Right atrium auricular region (tissue), 2 donors: ENCODE results near the gene ARHGAP20. TPM values are rescaled to one million over a fixed set of nuclear protein-coding genes. Genes with fewer than 3 reads are reported as not detected.

Source experiments
- DNase-seq: peaks from one replicate; pipeline ENCODE4 v3.0.0-alpha.2; 2019; ENCODE audit warnings: low spot score
- H3K27ac ChIP-seq, 2 donors: fragments of 200-600 bp; sonication (generic); 1 replicate in 1 of 2; 2 replicates in 1 of 2; pipeline ENCODE4 v1.5.1; 2016 to 2019
- H3K27me3 ChIP-seq, 2 donors: fragments of 200-600 bp; sonication (generic); one replicate each; pipeline versions ENCODE4 v1.5.1 to v1.6.0; 2017 to 2019
- H3K36me3 ChIP-seq: fragments of 200-600 bp; sonication (generic); one replicate; pipeline ENCODE4 v1.5.1; 2016
- H3K4me1 ChIP-seq, 2 donors: fragments of 200-600 bp; sonication (generic); one replicate each; pipeline versions ENCODE4 v1.5.1 to v1.6.0; 2017 to 2019
- H3K4me3 ChIP-seq, 2 donors: fragments of 200-600 bp; sonication (generic); 1 replicate in 1 of 2; 2 replicates in 1 of 2; pipeline ENCODE4 v1.5.1; 2017 to 2019; ENCODE audit warnings: mild to moderate bottlenecking in 1 of 2, moderate library complexity in 1 of 2
- H3K9me3 ChIP-seq, 2 donors: fragments of 200-600 bp; sonication (generic); one replicate each; pipeline ENCODE4 v1.5.1; 2019
- total RNA-seq, 2 donors: library from RNA; depleted of rRNA; stranded (reverse); fragments of >200 nt; gene quantifications; one replicate each; pipeline ENCODE4 v1.1.0, GENCODE V29; 2016
- TF ChIP-seq, protein P1 (sequence below), 2 donors: fragments of 200-600 bp; sonication (generic); IDR thresholded peaks; one replicate each; pipeline ENCODE4 v1.5.1; 2019; ENCODE audit warnings: antibody characterized with exemption in 2 of 2

ARHGAP20 gene
- total RNA-seq, 2 donors from 2014 or later: 0.30 to 0.86 TPM

DNA sequence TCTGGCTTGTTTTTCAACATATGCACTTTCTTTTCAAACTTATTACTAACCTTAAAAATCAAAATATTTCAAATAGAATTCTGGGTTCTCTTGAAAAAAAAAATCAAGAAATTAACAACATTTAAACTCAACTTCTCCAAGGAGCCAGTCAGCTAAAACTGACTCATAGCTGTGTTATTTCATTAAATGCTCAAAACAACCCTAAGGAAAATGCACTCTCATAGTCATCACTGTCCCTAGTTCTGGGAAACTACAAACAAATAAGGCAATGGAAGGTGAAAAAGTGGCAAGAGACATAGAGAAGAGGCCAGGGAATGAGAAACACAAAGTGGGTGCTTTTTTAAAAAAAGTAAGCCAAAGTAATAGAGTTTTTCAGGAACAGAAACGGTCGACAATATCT lies 4.1 kb upstream of the ARHGAP20 start:
- Histone ChIP-seq H3K36me3 (no peaks in the 10 kb centered on the region), H3K27me3 (peaks cover 0 to 2% of the 10 kb centered on the region in 2 donors), H3K4me3 (no peak overlapping the region), H3K4me1 (peaks cover 0 to 15% of the 10 kb centered on the region in 2 donors), H3K9me3 (no peaks in the 10 kb centered on the region), H3K27ac (no peak overlapping the region)
- TF ChIP-seq, protein P1, sequence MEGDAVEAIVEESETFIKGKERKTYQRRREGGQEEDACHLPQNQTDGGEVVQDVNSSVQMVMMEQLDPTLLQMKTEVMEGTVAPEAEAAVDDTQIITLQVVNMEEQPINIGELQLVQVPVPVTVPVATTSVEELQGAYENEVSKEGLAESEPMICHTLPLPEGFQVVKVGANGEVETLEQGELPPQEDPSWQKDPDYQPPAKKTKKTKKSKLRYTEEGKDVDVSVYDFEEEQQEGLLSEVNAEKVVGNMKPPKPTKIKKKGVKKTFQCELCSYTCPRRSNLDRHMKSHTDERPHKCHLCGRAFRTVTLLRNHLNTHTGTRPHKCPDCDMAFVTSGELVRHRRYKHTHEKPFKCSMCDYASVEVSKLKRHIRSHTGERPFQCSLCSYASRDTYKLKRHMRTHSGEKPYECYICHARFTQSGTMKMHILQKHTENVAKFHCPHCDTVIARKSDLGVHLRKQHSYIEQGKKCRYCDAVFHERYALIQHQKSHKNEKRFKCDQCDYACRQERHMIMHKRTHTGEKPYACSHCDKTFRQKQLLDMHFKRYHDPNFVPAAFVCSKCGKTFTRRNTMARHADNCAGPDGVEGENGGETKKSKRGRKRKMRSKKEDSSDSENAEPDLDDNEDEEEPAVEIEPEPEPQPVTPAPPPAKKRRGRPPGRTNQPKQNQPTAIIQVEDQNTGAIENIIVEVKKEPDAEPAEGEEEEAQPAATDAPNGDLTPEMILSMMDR (IDR thresholded peaks at IDR 0.05): no peak
- DNase-seq: no peak

DNA sequence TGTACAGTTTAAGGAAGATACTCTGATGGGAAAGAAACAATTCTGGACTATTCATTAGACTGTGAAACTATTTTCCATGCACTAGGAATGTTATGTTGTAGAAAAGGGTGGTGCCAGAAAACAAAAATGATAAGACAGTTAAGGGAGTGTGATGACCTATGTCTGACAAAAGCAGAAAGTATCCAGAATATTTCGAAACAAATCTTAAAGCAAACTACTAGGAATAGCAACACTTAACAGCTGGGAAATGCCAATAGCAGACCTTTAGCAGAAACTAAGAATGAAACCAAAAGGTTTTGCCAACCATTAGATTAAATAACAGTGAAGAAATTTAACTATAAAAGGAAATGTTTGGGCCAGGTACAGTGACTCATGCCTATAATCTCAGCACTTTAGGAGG lies 3.3 kb upstream of the ARHGAP20 start:
- TF ChIP-seq, protein P1 (IDR thresholded peaks at IDR 0.05): no peak
- no peak for DNase-seq
- H3K27ac ChIP-seq: no peak overlapping the region
- no peaks in the 10 kb centered on the region for H3K36me3 ChIP-seq
- no peak overlapping the region for H3K4me3 ChIP-seq
- H3K27me3 ChIP-seq: peaks cover 0 to 4% of the 10 kb centered on the region in 2 donors
- no peaks in the 10 kb centered on the region for H3K9me3 ChIP-seq
- H3K4me1 ChIP-seq: peaks cover 0 to 23% of the 10 kb centered on the region in 2 donors

DNA sequence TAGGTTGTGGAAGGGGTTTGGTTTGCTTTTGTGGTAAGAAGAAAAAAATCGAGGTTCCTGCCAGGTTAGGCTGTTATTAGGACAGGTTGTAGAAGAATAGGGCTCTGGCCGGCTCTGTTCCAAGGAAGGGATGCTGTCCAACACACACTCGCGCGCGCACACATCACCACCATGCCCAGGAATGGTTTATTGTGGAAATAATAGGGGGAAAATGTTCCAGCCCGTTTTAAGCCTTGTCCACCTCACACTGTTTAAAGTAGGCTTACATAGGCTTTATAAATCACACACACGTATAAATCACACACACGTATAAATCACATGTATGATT lies 1.2 kb upstream of the ARHGAP20 start:
- Histone ChIP-seq H3K27ac (no peak overlapping the region), H3K9me3 (no peaks in the 10 kb centered on the region), H3K4me1 (peaks cover 0 to 24% of the 10 kb centered on the region in 2 donors), H3K4me3 (peak overlapping the region in 1 of 2 donors; percentile 57), H3K36me3 (no peaks in the 10 kb centered on the region), H3K27me3 (peaks cover 0 to 4% of the 10 kb centered on the region in 2 donors)
- TF ChIP-seq, protein P1 (IDR thresholded peaks at IDR 0.05): no peak
- DNase-seq: no peak

DNA sequence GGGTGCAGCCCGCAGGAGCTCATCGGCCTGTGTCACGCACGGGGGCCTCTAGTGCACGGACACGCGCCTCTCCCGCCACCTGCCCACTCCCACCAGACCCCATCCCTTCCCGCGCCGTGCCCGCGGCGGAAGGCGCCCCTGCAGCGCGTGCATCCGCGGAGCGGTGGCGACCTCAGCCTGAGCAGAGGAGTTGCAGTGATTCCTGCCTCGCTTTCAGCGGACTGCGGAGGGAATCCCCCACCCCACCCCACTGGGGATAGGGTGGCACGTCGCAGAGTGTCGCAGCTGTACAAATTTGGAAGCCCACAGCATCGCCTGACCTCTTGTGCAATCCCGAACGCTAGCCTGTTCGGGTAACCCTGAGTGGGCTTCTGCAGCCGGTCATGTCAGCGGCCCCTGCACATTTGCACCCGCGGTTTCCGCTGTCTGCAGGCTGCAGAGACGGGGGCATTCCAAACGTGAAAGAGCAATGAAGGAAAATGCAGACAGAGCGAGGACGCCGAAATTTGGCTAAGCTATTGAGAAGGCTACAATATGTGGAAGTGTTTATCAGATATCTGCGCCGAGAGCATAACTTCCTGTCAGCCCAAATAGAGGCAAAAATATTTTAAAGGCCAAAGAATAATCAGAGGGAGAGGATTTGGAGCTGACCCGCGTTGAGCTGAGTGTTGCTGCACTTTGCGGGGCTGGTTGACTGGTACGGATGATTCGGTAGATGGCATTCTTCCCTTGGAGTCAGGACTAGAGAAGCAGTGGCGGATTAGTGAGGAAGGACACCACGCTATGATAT lies 617 bp upstream of the ARHGAP20 start:
- no peak for DNase-seq
- Histone ChIP-seq H3K9me3 (no peaks in the 10 kb centered on the region), H3K27ac (no peak overlapping the region)

DNA sequence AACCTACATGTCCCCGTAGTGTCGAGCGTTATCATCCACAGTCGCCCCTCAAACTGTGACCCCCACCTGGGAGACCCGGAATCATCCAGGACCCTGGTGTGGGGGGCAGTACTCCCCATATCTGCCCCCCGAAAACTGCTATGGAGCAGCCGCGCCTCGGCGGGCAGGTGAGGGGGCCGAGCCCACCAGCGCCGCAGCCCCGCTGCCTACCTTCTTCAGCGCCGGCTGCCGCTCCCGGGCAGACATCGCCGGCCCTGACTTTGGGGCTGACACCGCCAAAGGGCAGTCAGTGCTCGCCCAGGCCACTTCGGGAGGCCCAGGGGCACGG lies 825 bp downstream of the ARHGAP20 start:
- Histone ChIP-seq H3K27ac (peak overlapping the region; percentile 30 to 35), H3K9me3 (no peaks in the 10 kb centered on the region), H3K4me1 (peaks cover 0 to 24% of the 10 kb centered on the region in 2 donors), H3K27me3 (peaks cover 0 to 4% of the 10 kb centered on the region in 2 donors), H3K4me3 (peak overlapping the region; percentile 37 to 57), H3K36me3 (no peaks in the 10 kb centered on the region)
- TF ChIP-seq, protein P1 (IDR thresholded peaks at IDR 0.05): no peak
- no peak for DNase-seq

More for the DNA sequence above, 617 bp upstream of the ARHGAP20 start:
- TF ChIP-seq, protein P1 (IDR thresholded peaks at IDR 0.05): peak in 1 of 2 donors; percentile 19
- Histone ChIP-seq H3K27me3 (peaks cover 0 to 4% of the 10 kb centered on the region in 2 donors), H3K4me1 (peaks cover 0 to 24% of the 10 kb centered on the region in 2 donors), H3K36me3 (no peaks in the 10 kb centered on the region), H3K4me3 (peak overlapping the region; percentile 42 to 57)
